ENCODE data around the gene MFNG.

MFNG gene

GRCh38 chr22:37440875-37441274 lies 45.3 kb downstream of the MFNG start:
- Histone ChIP-seq H3K4me3 (ENCODE audit: low read depth, low read length) (no peak overlapping the region), H3K27me3 (ENCODE audit: insufficient read depth, low read depth, severe bottlenecking) (no peaks in the 10 kb centered on the region), H3K27ac (no peak overlapping the region), H3K36me3 (no peaks in the 10 kb centered on the region), H3K9me3 (ENCODE audit: severe bottlenecking) (peaks cover 6% of the 10 kb centered on the region)
- no peak for TF ChIP-seq CTCF (IDR thresholded peaks at IDR 0.05; ENCODE audit: low read depth, low read length)
- DNase-seq: no peak

GRCh38 chr22:37439347-37439746 lies 46.8 kb downstream of the MFNG start:
- no peak for TF ChIP-seq CTCF (IDR thresholded peaks at IDR 0.05; ENCODE audit: low read depth, low read length)
- Histone ChIP-seq H3K9me3 (ENCODE audit: severe bottlenecking) (peaks cover 9% of the 10 kb centered on the region), H3K36me3 (no peaks in the 10 kb centered on the region), H3K27me3 (ENCODE audit: insufficient read depth, low read depth, severe bottlenecking) (no peaks in the 10 kb centered on the region), H3K4me3 (ENCODE audit: low read depth, low read length) (no peak overlapping the region), H3K27ac (no peak overlapping the region)
- DNase-seq: no peak

- no peak overlapping the region for H3K4me3 ChIP-seq (ENCODE audit: low read depth, low read length)
- no peak overlapping the region for H3K27ac ChIP-seq
- DNase-seq: no peak
- no peaks in the 10 kb centered on the region for H3K27me3 ChIP-seq (ENCODE audit: insufficient read depth, low read depth, severe bottlenecking)
- no peak for TF ChIP-seq CTCF (IDR thresholded peaks at IDR 0.05; ENCODE audit: low read depth, low read length)
- no peaks in the 10 kb centered on the region for H3K36me3 ChIP-seq
- H3K9me3 ChIP-seq (ENCODE audit: severe bottlenecking): peaks cover 8% of the 10 kb centered on the region
Observed at GRCh38 chr22:37435970-37436603, 50.1 kb downstream of the MFNG start.

GRCh38 chr22:37433786-37434185 lies 52.4 kb downstream of the MFNG start:
- peaks cover 6% of the 10 kb centered on the region for H3K9me3 ChIP-seq (ENCODE audit: severe bottlenecking)
- no peak for TF ChIP-seq CTCF (IDR thresholded peaks at IDR 0.05; ENCODE audit: low read depth, low read length)
- H3K27ac ChIP-seq: peak overlapping the region; percentile 82
- H3K4me3 ChIP-seq (ENCODE audit: low read depth, low read length): peak overlapping the region; percentile 25
- DNase-seq: peak; percentile 79
- H3K27me3 ChIP-seq (ENCODE audit: insufficient read depth, low read depth, severe bottlenecking): no peaks in the 10 kb centered on the region
- no peaks in the 10 kb centered on the region for H3K36me3 ChIP-seq

- Histone ChIP-seq H3K36me3 (no peaks in the 10 kb centered on the region), H3K27ac (no peak overlapping the region), H3K4me3 (ENCODE audit: low read depth, low read length) (no peak overlapping the region), H3K9me3 (ENCODE audit: severe bottlenecking) (peaks cover 6% of the 10 kb centered on the region), H3K27me3 (ENCODE audit: insufficient read depth, low read depth, severe bottlenecking) (no peaks in the 10 kb centered on the region)
- no peak for DNase-seq
- TF ChIP-seq CTCF (IDR thresholded peaks at IDR 0.05; ENCODE audit: low read depth, low read length): no peak
Observed at GRCh38 chr22:37432708-37433054, 53.5 kb downstream of the MFNG start.

All from WERI-Rb-1 (cell line).